ENCODE results near the gene HSPB3.
A peak's percentile ranks its signal among the peaks of the same experiment; 100 is the strongest.
"Not testable (repeated sequence)": the region's sequence is repeated elsewhere in the genome, so short reads cannot be mapped to it uniquely, and the experiment has no call there.

Gene HSPB3, protein sequence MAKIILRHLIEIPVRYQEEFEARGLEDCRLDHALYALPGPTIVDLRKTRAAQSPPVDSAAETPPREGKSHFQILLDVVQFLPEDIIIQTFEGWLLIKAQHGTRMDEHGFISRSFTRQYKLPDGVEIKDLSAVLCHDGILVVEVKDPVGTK

DNA sequence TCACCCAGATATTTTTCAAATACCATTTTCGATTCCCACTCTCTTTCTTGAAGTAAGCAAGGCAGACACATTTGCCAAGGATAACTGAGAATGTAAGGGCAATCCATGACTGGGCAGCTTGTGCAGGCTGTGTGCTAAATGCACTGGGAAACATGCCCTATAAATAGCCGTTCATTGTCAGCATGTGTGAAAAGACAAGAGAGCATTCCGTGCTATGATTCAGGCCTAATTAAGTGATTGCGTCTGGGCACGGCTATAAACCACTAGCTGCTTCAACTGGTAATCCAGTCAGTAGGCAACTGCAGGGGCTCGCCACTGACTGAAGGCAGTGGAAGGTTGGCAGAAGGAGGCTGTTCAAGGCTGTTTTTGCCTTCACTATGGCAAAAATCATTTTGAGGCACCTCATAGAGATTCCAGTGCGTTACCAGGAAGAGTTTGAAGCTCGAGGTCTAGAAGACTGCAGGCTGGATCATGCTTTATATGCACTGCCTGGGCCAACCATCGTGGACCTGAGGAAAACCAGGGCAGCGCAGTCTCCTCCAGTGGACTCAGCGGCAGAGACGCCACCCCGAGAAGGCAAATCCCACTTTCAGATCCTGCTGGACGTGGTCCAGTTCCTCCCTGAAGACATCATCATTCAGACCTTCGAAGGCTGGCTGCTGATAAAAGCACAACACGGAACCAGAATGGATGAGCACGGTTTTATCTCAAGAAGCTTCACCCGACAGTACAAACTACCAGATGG lies at the start of gene HSPB3:
TSS of gene HSPB3 (plus strand) at position 287 of the 745 bp plus-strand sequence. CDS start at position 378, 91 bp downstream.
- DNase-seq = no peak

DNA sequence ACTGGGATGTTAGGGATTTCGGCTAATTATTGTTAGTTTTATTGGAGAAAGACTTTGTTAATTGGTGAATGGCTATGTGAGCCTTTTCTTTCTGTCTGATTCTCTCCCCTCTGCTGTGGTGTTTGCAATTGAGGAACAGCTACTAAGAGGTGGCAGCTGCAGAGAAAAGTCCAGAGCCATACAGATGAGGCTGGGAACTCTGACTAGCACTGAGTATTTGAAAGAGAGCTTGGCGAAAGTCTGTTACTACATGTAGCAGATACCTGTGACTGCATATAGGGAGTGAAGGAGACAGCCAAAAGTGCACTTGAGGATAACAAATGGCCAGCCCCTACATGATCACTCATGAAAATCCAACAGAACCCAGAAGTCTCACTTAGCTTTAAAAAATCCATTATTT lies 44.3 kb upstream of the HSPB3 start:
- no peak for DNase-seq

DNA sequence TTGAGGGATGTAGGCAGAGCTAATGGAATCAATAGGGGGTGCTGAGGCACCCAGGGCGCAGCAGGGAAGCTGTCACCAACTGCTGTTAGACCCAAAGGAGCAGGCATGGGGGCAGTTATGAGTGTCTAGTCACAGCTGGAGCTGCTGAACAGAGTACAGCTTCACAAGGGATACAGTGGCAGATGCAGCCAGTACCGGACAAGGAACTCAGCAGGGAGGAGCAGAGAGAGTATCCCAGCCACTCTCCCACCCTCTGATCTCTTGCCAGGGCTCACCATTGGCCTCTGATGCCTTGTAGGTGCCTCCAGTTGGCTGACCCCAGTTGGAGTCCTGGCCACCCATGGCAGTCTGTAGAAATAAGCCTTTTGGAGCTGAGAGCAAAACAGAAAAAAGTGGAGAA lies 42.6 kb upstream of the HSPB3 start:
- no peak for DNase-seq

DNA sequence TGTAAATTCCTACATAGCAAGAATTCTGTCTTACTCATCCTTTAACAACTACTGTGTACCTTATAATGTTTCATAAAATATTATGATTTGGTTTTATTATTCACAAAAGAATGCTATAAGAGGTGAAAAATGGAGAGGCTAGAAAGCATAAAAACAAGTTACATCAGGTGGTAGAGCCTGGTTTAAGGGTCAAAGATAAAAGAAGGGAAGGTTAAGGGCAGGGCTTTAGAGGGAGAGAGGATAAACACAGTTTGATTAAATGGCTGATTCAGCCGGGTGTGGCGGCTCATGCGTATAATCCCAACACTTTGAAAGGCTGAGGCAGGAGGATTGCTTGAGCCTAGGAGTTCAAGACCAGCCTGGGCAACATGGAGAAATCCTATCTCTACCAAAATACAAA lies 40.4 kb upstream of the HSPB3 start:
- DNase-seq = no peak

DNA sequence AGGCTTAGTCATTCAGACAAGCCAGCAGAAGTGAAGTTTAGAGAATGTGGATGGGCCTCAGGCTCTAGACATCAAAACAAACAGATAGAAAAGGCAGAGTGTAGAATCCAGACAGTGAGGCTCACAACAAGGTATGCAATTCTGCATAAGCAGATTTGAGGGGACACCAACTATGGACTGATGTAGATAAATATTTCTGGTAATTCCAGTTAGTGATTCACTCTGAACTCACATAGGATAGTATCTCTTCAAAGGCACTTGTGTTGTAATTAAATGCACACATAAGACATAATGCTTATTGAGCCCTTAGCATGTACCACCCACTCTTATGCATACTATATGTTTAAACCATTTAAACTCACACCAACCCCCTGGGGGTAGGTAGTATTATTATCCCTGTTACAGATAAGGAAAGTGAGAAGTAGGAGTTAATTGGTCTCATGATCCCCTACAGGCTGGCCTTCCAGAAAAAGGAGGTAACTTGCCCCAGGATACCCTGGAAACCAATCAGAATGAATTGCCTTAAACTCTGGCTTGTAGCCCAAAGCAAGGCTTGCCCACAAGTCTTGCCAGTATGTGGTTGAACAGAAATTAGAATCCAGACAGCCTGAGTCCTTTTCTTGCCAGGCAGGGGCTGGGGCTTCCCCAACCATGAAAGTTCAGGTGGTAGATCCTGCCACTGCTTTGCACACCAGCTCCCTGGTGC lies 39.5 kb upstream of the HSPB3 start:
- no peak for DNase-seq

DNA sequence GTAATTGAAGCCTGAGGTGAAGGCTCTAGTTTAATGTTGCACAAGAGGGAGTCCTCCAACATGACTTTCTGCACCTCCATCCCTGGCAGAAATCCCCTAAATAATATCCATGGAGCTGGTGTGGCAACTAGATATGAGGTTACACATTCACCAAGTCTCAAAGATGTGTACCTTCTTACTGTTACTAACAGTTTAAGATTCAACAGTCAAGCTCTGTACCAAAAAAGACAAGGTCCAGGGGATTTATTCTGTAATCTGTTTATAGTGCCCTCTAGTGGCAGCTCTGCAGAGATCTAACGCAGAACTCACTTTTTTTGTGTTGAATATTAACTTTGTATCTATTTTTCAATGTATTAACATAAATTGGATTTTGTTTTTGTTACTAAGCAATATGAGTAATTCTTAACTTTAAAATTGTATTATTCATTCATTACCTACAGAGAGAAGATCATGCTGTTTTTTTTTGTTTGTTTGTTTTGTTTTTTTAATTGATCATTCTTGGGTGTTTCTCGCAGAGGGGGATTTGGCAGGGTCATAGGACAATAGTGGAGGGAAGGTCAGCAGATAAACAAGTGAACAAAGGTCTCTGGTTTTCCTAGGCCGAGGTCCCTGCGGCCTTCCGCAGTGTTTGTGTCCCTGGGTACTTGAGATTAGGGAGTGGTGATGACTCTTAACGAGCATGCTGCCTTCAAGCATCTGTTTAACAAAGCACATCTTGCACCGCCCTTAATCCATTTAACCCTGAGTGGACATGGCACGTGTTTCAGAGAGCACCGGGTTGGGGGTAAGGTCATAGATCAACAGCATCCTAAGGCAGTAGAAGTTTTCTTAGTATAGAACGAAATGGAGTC lies 35.7 kb upstream of the HSPB3 start:
- peak; percentile 67 for DNase-seq

DNA sequence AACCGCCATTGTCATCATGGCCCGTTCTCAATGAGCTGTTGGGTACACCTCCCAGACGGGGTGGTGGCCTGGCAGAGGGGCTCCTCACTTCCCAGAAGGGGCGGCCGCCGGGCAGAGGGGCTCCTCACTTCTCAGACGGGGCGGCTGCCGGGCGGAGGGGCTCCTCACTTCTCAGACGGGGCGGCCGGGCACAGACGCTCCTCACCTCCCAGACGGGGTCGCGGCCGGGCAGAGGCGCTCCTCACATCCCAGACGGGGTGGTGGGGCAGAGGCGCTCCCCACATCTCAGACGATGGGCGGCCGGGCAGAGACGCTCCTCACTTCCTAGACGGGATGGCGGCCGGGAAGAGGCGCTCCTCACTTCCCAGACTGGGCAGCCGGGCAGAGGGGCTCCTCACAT lies 35.0 kb upstream of the HSPB3 start:
- not testable (repeated sequence) for DNase-seq

DNA sequence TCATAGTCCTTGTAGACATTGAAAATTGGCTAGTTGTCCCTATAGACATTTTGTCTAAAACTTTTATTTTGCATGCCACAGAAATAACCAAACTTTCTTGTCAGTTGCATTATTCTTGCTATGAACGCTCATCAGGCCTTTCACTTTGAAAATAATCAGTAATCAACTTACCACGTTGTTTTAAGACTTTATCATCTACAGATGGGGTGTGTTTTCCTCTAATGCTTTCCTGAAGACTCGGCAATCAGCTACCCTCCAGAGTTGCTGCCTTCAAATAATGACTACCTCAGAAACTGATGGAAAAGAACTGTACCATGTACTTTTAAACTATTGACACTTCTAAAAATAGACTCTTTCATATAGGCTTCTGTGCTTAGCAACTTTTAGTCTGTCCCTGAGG lies 33.5 kb upstream of the HSPB3 start:
- DNase-seq = no peak

DNA sequence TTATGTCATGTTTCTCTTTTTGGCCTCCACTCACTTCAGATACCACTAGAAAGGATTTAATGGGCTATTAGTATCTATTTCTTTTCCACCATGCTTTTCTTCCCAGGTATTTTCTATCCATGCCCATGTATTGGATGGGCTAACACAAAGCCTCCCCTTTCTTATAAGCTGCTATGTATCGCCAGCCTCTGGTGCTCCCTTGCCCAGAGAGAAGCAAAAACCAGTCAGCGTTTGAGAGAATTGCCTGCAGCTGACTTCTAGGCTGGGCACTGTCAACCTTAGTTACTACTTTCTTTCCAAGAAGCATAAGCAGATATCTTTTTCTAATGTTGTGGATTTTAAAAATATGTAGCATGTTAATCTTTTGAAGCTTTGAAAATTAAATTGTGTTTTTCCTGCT lies 30.2 kb upstream of the HSPB3 start:
- no peak for DNase-seq

DNA sequence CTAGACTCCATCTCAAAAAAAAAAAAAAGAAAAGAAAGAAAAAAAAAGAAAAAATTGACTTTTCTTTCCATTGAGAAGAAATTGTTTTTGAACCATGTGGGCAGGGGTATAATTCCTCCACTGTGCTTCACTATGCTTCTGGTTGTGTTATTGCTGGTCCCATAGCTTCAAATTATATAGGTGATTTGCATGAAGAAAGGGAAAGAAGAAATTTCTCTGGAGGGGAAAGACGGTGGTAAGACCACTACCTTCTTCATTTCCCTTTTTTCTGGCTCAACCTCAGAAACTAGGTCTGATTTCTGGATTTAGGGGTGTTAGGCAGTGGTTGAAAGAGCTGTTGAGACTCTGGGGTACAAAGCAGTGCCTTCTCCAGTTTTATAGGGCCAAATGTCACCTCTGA lies 29.3 kb upstream of the HSPB3 start:
- DNase-seq = no peak

DNA sequence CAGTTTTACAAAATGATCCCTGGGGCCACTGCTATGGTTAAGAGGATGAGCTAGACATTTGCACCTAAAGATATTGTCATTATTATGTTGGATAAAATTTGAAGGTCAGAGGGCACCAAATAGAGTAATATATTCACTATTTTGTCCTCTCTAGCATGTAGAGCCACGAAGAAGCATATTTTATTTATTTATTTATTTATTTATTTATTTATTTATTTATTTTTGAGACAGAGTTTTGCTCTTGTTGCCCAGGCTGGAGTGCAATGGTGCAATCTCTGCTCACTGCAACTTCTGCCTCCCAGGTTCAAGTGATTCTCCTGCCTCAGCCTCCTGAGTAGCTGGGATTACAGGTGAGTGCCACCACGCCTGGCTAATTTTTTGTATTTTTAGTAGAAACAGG lies 20.8 kb upstream of the HSPB3 start:
- not testable (repeated sequence) for DNase-seq

DNA sequence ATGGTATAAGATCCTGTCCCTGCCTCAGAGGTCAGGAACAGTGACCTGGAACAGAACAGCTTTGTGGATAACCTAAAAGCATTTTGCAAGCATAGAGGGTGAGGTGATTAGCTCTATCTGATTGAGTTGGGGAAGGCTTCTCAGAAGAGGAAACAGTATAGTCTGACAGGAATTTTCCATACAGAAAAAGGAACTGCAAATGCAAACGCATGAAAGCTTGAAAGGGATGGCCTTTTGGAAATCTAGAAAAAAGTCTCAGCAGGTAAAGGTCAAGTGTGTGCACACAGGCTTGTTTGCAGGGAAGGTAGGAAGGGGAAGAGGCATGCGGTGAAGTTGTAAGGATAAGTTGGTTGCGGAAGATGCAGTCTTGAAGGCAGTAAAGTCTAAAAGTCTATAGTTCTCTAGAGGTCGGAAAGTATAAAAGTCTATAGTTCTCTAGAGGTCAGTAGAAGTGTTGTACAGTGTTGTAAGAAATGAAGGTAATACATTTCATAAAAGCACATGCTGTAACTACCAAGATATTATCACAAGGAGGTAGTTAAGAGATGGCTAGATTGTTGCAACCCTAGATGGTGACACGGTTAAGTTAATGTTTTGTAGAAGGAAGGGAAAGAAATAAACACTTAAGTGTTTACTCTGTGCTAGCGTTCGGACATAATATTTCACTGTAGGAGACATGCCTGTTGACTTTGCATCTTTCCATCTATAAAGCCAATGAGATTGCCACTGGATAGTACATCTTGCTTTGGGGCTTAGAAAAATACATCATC lies 16.7 kb upstream of the HSPB3 start:
- DNase-seq = peak; percentile 31

DNA sequence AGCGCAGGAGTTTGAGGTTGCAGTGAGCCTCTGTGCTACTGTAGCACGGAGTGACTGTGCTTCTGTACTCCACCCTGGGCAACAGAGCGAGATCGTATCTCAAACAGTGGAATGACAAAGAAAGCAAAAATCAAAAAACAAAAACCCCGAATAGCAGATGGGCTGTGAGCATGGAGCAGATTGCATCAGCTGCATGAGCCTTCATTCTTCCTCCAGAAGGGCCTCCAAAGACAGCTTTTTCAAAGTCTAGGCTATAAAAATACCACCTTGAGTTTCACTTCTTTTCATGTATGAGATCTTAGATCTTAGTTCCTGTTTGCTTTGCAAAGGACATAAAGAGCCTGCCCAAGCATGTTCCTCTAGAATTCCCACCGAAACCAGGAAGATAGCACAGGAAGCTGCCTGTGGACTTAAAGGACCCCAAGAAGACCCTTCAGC lies 15.0 kb upstream of the HSPB3 start:
- peak; percentile 2 for DNase-seq

DNA sequence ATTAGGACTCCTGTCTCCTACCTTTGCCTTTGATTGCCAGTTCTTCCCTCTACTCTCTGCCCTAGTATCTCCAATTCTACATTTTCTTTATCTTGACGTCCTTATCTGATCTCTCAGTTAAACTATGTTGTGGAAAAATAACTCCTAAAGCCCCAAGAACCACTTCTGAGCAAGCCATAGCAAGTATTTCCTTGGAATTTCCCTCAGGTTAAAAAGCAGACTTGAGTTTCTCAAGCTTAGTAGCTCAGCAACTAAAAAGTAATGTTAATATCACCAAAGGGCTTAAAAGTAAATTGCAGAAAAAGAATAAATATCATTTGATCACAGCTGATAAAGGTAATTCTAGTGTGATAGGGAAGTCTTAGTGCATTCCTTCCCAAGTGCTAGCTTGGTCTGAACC lies 13.2 kb upstream of the HSPB3 start:
- DNase-seq = no peak

DNA sequence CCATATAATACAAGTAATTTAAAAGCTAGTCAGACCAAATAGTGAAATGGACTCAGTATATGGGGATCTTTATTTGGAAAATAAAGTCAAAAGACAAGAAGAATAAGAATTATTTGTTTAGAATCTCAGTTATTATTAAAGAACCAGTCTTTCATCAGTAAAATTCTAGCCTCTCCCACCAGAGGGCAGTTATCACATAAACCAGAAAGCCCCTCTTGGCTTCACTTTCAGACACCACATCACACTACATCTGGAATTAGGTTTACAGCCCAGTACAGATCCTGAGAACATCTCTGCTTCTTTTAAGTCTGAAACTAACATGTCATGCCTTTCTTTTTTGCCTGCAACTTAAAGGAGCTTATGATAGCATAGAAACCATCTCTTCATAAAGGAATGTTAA lies 12.2 kb upstream of the HSPB3 start:
- DNase-seq = peak; percentile 23

DNA sequence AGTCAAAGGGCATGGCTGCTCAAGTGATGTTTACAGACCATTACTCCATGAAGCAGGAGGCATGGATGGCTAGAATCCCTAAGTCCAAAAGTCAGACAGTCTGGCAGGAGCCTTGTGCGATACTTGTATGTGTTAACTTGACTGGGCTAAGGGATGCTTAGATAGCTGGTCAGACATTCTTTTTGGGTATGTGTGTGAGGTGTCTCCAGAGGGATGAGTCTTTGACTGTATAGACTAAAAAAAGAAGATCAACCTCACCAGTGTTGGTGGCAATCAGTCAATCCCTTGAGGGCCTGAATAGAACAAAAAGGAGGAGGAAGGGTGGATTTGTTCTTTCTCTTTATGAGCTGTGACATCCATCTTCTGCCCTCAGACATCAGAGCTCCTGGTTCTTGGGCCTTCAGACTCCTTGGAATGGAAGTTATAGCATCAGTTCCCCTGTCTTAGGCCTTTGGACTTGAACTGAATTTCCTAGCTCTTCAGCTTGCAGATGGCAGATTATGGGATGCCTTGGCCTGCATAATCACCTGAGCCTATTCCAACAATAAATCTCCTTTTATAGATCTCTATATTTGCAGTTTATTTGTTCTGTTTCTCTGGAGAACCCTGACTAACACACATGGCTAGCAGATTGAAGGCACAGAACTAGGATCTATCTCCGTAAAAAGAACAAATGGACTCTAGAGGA lies 9.7 kb upstream of the HSPB3 start:
- no peak for DNase-seq

DNA sequence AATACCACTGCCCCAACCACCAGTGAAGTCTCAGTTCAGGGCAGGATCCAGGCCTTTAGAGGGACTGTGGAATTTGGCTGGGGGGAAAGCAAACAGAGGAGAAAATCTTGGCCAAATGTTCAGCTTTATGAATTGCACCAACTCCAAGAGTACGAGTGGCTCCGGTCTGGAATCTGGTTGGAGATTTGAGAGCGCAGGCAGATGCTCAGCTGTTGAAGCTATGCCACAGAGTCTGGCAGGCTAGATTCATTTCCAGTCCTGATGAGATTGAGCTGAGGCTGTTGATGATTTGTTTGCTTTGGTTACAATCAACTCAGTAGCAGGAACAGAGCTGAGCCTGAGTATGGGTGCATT lies 9.1 kb upstream of the HSPB3 start:
- DNase-seq = no peak

DNA sequence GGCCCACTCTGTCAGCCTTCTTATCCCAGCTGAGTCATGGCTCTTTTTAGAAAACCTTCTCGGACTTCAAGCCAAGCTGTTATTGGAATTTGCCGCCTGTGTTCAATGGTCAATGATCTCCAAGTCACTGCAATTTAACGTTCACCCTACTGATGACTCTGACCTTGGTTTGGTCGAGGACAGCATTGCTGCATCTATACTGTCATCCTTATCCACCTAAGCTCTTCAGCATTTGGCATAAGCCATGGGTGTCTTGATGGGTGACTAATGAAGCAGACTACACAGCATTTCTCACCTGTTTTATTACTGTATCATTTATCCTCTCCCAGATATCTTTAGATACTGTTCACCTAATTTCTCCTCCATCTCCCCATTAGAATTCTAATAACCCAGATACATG lies 5.6 kb upstream of the HSPB3 start:
- DNase-seq = no peak

DNA sequence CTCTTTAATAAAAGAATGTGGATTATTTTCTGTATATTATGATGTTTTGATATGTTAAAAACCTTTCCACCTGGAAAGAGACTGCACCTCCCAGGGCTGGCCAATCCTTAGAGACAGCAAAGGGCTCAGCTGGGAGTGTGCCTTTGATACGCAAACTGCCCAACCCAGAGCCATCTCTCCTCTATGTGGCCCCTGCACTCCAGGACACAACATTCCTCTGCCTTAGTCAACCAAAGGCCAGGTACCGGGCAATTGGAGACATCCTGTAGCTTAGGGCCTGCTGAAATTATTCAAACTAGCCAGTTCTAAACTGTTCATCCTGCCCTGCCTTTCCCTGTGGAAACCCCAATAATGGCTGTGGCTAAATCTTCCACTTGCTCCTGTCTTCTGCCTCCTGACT lies 5.0 kb upstream of the HSPB3 start:
- DNase-seq = no peak

DNA sequence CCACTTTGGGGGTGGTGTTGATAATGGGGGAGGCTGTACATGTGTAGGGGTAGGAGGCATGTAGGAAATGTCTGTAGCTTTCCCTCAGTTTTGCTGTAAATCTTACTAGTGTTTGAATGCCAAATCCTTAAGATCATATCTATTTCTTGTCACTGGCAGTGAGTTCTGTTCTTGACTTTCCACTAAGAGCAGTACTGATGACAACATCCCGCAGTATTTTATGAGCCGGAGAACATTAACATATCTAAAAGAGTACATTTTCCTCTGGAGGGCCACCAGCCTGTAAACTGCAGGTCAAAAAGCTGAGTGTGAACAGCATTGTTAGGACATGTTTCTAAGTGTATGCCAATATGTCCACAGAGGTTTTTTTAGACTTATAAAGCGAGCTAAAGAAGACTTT lies 2.5 kb upstream of the HSPB3 start:
- DNase-seq = no peak

DNA sequence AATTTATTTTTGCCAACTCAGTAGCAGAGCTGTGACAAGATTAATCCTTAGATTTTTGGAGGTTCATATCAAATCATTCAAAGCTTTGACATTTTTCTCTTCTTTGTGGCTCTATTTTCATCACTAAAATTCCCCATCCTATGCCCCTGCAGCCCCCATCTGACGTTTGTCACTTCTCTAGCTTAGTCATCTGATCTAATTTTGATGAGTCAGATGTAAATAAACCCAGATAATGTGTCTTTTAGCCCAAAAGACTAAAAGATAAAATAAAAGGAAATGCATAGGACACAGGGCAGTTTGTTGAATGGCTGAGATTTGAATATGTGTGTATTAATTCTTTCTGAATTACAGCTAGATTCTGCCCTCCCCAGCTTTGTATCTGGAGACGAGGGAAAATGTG lies 897 bp upstream of the HSPB3 start:
- DNase-seq = no peak

Measured in inflammatory macrophage treated with lipopolysaccharide for 4 hours (primary cell).